SK-N-MC (cell line): ENCODE measurements around the gene SLC12A5.

Experiments used
- EZH2 ChIP-seq: fragments of 200-600 bp; sonication (generic); IDR thresholded peaks from one replicate; pipeline ENCODE4 v1.6.1; 2017; ENCODE audit warnings: antibody characterized with exemption
- POLR2AphosphoS5 ChIP-seq: IDR thresholded peaks from 2 replicates; pipeline ENCODE4 v1.6.1; 2012; ENCODE audit warnings: mild to moderate bottlenecking, low read depth, low read length, borderline replicate concordance

DNA sequence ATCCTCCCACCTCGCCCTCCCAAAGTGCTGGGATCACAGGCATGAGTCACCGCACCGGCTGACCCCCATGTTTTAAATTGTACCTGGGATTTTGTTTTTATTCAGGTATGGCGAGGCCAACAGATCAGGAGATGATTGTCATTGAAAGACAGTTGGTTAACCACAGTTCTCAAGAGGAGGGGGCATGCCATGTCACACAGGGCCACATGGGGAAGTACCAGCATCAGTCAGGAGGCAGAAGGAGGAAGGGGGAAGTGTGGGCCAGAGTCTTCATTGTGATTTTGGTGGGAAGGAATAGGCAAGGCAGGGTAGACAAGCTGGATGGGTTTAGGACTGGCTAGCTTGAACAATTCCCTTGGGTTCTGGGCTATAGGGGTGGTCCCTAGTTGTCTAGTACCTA is 30.3 kb upstream of the SLC12A5 start:
- no peak for TF ChIP-seq EZH2
- no peak for TF ChIP-seq POLR2AphosphoS5
